Thymus (tissue), 11 donors: Measurements from ENCODE around the gene EGFR. TPM values are rescaled to one million over a fixed set of nuclear protein-coding genes. Genes with fewer than 3 reads are reported as not detected.

ENCODE experiments used
- DNase-seq, 9 donors: peaks; one replicate each; pipeline ENCODE4 v3.0.0-alpha.2; 2013; ENCODE audit warnings: low spot score in 9 of 9, low read depth in 6 of 9, missing footprints in 1 of 9
- H3K27ac ChIP-seq, 2 donors: one replicate each; pipeline ENCODE4 v1.5.1; 2013; ENCODE audit warnings: control low read depth in 1 of 2, low read depth in 1 of 2, low read length in 1 of 2, mild to moderate bottlenecking in 1 of 2, moderate library complexity in 1 of 2
- H3K27me3 ChIP-seq, 2 donors: one replicate each; pipeline ENCODE4 v1.5.1; 2013; ENCODE audit warnings: low read length in 1 of 2; ENCODE audit not compliant: control insufficient read depth in 2 of 2, insufficient read depth in 1 of 2
- H3K36me3 ChIP-seq, 2 donors: one replicate each; pipeline ENCODE4 v1.5.1; 2013; ENCODE audit warnings: low read length in 1 of 2, mild to moderate bottlenecking in 1 of 2, moderate library complexity in 1 of 2; ENCODE audit not compliant: control insufficient read depth in 2 of 2, insufficient read depth in 2 of 2
- H3K4me1 ChIP-seq, 2 donors: one replicate each; pipeline ENCODE4 v1.5.1; 2013; ENCODE audit warnings: low read length in 2 of 2; ENCODE audit not compliant: control insufficient read depth in 2 of 2, insufficient read depth in 2 of 2
- H3K4me3 ChIP-seq, 2 donors: one replicate each; pipeline ENCODE4 v1.5.1; 2013; ENCODE audit warnings: low read length in 2 of 2, control low read depth in 1 of 2, mild to moderate bottlenecking in 1 of 2
- H3K9me3 ChIP-seq, 2 donors: one replicate each; pipeline ENCODE4 v1.5.1; 2013; ENCODE audit warnings: low read length in 1 of 2, mild to moderate bottlenecking in 1 of 2; ENCODE audit not compliant: control insufficient read depth in 2 of 2, insufficient read depth in 1 of 2
- WGBS: extraction: QIAGEN DNeasy Blood & Tissue Kit; methylation state at CpG from one replicate; pipeline ENCODE4 v1.1.7; 2013; 5-methylcytosine and 5-hydroxymethylcytosine counted together
- polyA plus RNA-seq: library from polyadenylated mRNA; stranded (reverse); fragments of 200-250 nt; gene quantifications from one replicate; pipeline ENCODE4 v1.2.3, GENCODE V29; 2013
- total RNA-seq: library from RNA; stranded (reverse); fragments of 120-200 nt; gene quantifications from one replicate; pipeline ENCODE4 v1.2.4, GENCODE V29; 2013
- donor health status: healthy.

EGFR gene
- total and polyA plus RNA-seq, 2 donors: 14.2 to 19.5 TPM

GRCh38 chr7:55088107-55088506 lies 69.3 kb downstream of the EGFR start:
- 90% methylated on average over 6 of the region's 6 CpGs for WGBS
- Histone ChIP-seq H3K4me3 (no peak overlapping the region), H3K36me3 (no peaks in the 10 kb centered on the region), H3K27ac (peak overlapping the region in 1 of 2 donors; percentile 17), H3K4me1 (peaks cover 12 to 26% of the 10 kb centered on the region in 2 donors), H3K27me3 (no peaks in the 10 kb centered on the region), H3K9me3 (no peaks in the 10 kb centered on the region)
- DNase-seq: no peak

- WGBS: 73% methylated on average over 7 of the region's 7 CpGs
- H3K36me3 ChIP-seq: no peaks in the 10 kb centered on the region
- no peaks in the 10 kb centered on the region for H3K27me3 ChIP-seq
- no peak overlapping the region for H3K27ac ChIP-seq
- H3K4me3 ChIP-seq: no peak overlapping the region
- no peaks in the 10 kb centered on the region for H3K9me3 ChIP-seq
- H3K4me1 ChIP-seq: peaks cover 12 to 27% of the 10 kb centered on the region in 2 donors
- no peak for DNase-seq
Measured at GRCh38 chr7:55088620-55089019, 69.8 kb downstream of the EGFR start.

- Histone ChIP-seq H3K27ac (no peak overlapping the region), H3K4me1 (peaks cover 5 to 9% of the 10 kb centered on the region in 2 donors), H3K9me3 (no peaks in the 10 kb centered on the region), H3K4me3 (no peak overlapping the region), H3K27me3 (peaks cover 0 to 2% of the 10 kb centered on the region in 2 donors), H3K36me3 (no peaks in the 10 kb centered on the region)
- no peak for DNase-seq
- WGBS: 94% methylated on average over 15 of the region's 15 CpGs
Measured at GRCh38 chr7:55092186-55092974, 73.6 kb downstream of the EGFR start.

- Histone ChIP-seq H3K4me3 (no peak overlapping the region), H3K4me1 (peaks cover 2 to 6% of the 10 kb centered on the region in 2 donors), H3K9me3 (no peaks in the 10 kb centered on the region), H3K27ac (no peak overlapping the region), H3K36me3 (no peaks in the 10 kb centered on the region), H3K27me3 (peaks cover 0 to 2% of the 10 kb centered on the region in 2 donors)
- no peak for DNase-seq
- WGBS: 82% methylated on average over 3 of the region's 3 CpGs
Measured at GRCh38 chr7:55092975-55093373, 74.2 kb downstream of the EGFR start.

GRCh38 chr7:55093674-55094073 lies 74.9 kb downstream of the EGFR start:
- 74% methylated on average over 7 of the region's 7 CpGs for WGBS

GRCh38 chr7:55094092-55094690 lies 75.4 kb downstream of the EGFR start:
- no peak overlapping the region for H3K4me3 ChIP-seq
- no peaks in the 10 kb centered on the region for H3K36me3 ChIP-seq
- no peak overlapping the region for H3K27ac ChIP-seq
- 59% methylated on average over 5 of the region's 5 CpGs for WGBS
- H3K4me1 ChIP-seq: peaks cover 0 to 4% of the 10 kb centered on the region in 2 donors
- H3K27me3 ChIP-seq: peaks cover 0 to 2% of the 10 kb centered on the region in 2 donors
- no peaks in the 10 kb centered on the region for H3K9me3 ChIP-seq
- no peak for DNase-seq

More at GRCh38 chr7:55093674-55094073, 74.9 kb downstream of the EGFR start:
- DNase-seq: no peak
- Histone ChIP-seq H3K27me3 (peaks cover 0 to 2% of the 10 kb centered on the region in 2 donors), H3K36me3 (no peaks in the 10 kb centered on the region), H3K27ac (no peak overlapping the region), H3K4me1 (peaks cover 0 to 4% of the 10 kb centered on the region in 2 donors), H3K4me3 (no peak overlapping the region), H3K9me3 (no peaks in the 10 kb centered on the region)

- peaks cover 0 to 8% of the 10 kb centered on the region in 2 donors for H3K4me1 ChIP-seq
- no peaks in the 10 kb centered on the region for H3K36me3 ChIP-seq
- WGBS: 92% methylated on average over 4 of the region's 4 CpGs
- H3K4me3 ChIP-seq: no peak overlapping the region
- peaks cover 0 to 2% of the 10 kb centered on the region in 2 donors for H3K27me3 ChIP-seq
- H3K27ac ChIP-seq: no peak overlapping the region
- no peaks in the 10 kb centered on the region for H3K9me3 ChIP-seq
- DNase-seq: no peak
Measured at GRCh38 chr7:55095672-55096071, 76.9 kb downstream of the EGFR start.

GRCh38 chr7:55096323-55096722 lies 77.5 kb downstream of the EGFR start:
- Histone ChIP-seq H3K36me3 (no peaks in the 10 kb centered on the region), H3K4me1 (peaks cover 0 to 8% of the 10 kb centered on the region in 2 donors), H3K9me3 (no peaks in the 10 kb centered on the region), H3K27me3 (peaks cover 0 to 2% of the 10 kb centered on the region in 2 donors), H3K27ac (no peak overlapping the region), H3K4me3 (no peak overlapping the region)
- no peak for DNase-seq
- WGBS: 89% methylated on average over 11 of the region's 11 CpGs

GRCh38 chr7:55097100-55097499 lies 78.3 kb downstream of the EGFR start:
- Histone ChIP-seq H3K9me3 (no peaks in the 10 kb centered on the region), H3K27me3 (peaks cover 0 to 2% of the 10 kb centered on the region in 2 donors), H3K27ac (no peak overlapping the region), H3K36me3 (no peaks in the 10 kb centered on the region), H3K4me1 (peaks cover 0 to 10% of the 10 kb centered on the region in 2 donors), H3K4me3 (no peak overlapping the region)
- WGBS: 94% methylated on average over 4 of the region's 4 CpGs
- DNase-seq: no peak
